ENCODE data around the gene TRPM5.
"Not testable (repeated sequence)": the region's sequence is repeated elsewhere in the genome, so short reads cannot be mapped to it uniquely, and the experiment has no call there.

Gene TRPM5

DNA sequence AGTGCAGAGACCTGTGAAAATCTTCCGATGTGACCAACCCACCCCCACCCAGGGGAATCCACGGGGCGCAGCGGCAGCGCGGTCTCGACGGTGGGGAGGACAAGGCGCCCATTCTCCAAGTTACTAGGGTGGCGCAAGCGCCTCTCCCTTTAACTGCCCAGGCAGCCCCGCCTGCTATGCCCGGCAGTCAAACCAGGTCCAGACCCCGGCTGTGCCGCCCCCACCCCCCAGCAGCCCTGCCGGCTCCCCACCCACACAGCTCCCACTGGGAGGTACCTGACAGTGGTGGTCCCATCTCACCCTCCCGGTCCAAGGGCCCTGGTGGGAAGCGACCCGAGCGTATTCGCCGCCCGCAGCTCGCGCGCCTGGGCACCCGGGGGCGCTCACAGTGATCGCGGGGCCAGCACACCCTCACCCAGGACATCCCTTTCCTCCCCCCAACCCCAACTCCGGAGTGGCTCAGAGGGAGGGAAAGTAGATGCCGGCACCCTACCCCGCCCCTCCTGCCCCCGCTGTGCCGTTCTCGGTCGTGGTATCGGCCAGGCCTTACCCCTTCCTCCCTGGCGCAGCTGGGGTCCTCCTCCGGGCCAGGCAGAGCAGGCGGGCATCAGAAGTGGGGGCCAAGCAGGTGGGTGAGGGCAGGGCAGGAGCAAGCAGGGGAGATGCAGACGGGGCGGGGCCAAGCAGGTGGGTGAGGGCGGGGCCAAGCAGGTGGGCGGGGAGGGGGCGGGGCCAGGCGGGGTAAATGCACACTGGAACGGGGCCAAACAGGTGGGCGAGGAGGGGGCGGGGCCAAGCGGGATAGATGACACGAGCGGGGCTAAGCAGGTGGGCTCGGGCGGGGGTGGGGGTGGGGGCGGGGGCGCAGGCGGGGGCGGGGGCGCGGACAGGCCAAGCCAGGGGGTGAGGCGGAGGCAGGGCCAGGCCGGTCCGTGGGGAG is at the start of gene TRPM5:
Gene TRPM5, minus strand, starts transcription at position 634 of the 940 bp plus-strand sequence. CDS start 21,478 bp downstream, outside the sequence.
- in situ Hi-C loops (cut with MboI; ENCODE audit: low sequenced_read_pairs), result no loop called here

GRCh38 chr11:2489083-2489482 is 44.8 kb upstream of the TRPM5 start:
- in situ Hi-C loops (cut with MboI; ENCODE audit: low sequenced_read_pairs), result no loop called here

GRCh38 chr11:2488004-2488403 is 43.7 kb upstream of the TRPM5 start:
- in situ Hi-C loops (cut with MboI; ENCODE audit: low sequenced_read_pairs), result no loop called here

- in situ Hi-C loops (cut with MboI; ENCODE audit: low sequenced_read_pairs), result no loop called here
Observed at GRCh38 chr11:2484576-2485125, 40.3 kb upstream of the TRPM5 start.

DNA sequence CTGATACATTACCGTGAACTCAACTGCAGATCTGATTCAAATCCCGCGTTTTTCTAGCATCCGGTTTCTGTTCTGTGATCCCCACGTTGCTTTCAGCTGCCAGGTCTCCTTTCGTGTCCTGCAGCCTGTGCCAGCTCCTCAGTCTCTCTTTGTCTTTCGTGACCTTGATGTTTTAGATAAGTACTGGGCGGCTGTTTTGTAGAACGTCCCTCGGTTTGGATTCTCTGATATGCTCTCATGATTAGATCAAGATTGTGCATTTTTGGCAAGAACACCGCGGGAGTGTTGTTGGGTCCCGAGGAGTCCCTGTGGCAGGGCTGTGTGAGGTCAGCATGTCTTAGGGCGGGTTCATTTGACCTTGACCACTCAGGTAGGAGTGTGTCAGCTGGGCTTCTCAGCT is 39.1 kb upstream of the TRPM5 start:
- in situ Hi-C loops (cut with MboI; ENCODE audit: low sequenced_read_pairs), result no loop called here

DNA sequence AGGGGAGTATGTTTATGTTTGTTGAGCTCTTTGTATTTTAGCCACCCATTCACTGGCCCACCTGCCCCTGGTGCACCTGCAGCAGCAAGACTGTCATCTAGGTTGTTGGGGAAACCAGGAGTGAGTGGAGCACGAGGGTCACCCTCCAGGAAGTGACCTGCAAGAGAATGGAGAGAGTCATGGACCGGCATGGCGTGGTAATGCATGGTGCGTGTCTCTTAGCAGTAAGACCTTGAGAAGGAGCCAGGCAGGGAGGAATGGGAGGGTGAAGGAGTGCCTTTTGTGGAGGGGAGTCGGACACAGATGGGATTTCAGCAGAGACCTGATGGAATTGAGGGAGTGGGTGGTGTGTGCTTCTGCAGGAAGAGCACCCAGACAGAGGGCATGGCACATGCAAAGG is 38.4 kb upstream of the TRPM5 start:
- in situ Hi-C loops (cut with MboI; ENCODE audit: low sequenced_read_pairs), result no loop called here

GRCh38 chr11:2482204-2482603 is 37.9 kb upstream of the TRPM5 start:
- in situ Hi-C loops (cut with MboI; ENCODE audit: low sequenced_read_pairs), result no loop called here

- in situ Hi-C loops (cut with MboI; ENCODE audit: low sequenced_read_pairs), result no loop called here
Observed at GRCh38 chr11:2481253-2481652, 36.9 kb upstream of the TRPM5 start.

DNA sequence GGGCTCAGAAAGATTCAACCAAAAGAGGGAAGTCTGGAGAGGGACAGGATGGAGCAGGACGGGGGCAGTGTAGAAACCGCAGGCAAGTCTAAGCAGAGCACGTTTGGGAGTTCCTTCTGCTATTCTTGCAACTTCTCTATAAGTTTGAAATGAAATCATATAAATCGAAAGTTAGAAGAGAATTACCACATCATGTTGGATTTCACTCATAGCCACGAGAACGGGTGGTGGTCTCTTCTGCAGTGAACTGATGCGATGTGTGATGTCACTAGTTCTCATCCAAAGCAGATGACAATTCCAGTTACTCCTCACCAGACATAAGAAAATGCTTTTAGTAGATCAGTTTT is 36.5 kb upstream of the TRPM5 start:
- in situ Hi-C loops (cut with MboI; ENCODE audit: low sequenced_read_pairs), result no loop called here

DNA sequence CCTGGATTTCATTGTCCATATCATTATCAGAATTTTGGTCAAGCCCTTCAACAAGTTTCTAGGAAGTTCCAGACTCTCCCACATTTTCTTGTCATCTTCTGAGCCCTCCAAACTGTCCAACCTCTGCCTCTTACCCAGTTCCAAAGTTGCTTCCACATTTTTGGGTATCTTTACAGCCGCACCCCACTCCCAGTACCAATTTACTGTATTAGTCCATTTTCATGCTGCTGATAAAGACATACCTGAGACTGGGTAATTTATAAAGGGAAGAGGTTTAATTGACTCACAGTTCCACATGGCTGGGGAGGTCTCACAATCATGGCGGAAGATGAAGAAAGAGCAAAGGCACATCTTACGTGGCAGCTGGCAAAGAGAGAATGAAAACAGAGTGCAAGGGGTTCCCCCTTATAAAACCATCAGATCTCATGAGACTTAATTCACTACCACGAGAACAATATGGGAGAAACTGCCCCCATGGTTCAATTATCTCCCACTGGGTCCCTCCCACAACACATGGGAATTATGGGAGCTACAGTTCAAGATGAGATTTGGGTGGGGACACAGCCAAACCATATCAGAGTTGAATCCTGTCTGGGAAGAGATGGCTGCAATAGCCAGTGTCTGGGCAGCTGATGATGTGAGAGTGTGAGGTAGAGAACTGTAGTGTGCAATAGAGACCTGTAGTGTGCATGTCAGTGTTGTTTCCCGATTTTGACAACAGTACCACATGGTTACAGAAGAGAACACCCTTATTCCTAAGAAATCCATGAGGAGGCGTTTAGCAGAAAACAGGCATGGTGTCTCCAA is 36.0 kb upstream of the TRPM5 start:
- in situ Hi-C loops (cut with MboI; ENCODE audit: low sequenced_read_pairs), result not testable (repeated sequence)

- in situ Hi-C loops (cut with MboI; ENCODE audit: low sequenced_read_pairs), result no loop called here
Observed at GRCh38 chr11:2477936-2478335, 33.6 kb upstream of the TRPM5 start.

DNA sequence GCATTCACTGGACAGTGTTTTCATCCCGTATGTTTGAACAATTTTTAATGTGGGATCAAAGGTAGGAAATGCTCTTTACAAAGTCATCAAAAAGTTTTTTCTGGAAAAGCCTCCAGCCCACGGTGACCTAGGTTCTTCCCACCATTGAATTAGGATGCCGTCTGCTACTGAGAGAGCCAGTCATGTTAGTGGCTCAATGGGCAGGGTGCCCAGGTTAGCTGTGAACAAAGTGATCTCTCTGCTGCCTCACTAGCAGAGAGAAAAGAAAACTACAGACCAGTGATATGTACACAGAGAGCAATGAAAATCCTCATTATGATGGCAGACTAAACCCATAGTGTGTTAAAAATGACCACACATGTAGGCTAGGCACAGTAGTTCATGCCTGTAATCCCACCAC is 32.9 kb upstream of the TRPM5 start:
- in situ Hi-C loops (cut with MboI; ENCODE audit: low sequenced_read_pairs), result no loop called here

DNA sequence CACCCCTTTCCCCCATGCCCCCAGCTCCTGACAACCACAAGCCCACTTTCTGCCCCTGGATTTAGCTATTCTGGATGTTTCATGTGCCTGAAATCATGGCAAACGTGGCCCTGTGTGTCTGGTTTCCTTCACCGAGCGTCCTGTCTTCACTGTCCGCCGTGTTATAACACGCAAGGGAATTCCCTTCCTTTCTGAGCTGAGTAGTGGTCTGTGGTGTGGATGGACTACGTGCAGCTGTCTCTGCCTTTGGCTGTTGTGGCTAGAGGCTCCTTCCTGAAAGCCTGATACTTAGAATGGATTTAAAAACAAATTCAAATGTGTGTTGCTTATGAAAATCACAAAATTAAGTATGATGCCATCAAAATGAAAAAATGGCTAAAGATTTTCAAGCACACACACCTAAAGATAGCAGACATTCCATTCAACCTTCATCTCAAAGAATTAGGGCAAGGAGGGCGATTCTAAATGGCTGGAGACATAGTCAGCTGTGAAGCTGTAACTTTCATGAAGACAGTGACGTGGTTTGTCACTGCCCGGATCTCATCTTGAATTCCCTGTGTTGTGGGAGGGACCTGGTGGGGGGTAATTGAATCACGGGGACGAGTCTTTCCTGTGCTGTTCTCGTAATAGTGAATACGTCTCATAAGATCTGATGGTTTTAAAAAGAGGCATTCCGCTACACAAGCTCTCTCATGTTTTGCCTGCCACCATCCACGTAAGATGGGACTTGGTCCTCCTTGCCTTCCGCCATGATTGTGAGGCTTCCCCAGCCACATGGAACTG is 31.0 kb upstream of the TRPM5 start:
- in situ Hi-C loops (cut with MboI; ENCODE audit: low sequenced_read_pairs), result no loop called here

DNA sequence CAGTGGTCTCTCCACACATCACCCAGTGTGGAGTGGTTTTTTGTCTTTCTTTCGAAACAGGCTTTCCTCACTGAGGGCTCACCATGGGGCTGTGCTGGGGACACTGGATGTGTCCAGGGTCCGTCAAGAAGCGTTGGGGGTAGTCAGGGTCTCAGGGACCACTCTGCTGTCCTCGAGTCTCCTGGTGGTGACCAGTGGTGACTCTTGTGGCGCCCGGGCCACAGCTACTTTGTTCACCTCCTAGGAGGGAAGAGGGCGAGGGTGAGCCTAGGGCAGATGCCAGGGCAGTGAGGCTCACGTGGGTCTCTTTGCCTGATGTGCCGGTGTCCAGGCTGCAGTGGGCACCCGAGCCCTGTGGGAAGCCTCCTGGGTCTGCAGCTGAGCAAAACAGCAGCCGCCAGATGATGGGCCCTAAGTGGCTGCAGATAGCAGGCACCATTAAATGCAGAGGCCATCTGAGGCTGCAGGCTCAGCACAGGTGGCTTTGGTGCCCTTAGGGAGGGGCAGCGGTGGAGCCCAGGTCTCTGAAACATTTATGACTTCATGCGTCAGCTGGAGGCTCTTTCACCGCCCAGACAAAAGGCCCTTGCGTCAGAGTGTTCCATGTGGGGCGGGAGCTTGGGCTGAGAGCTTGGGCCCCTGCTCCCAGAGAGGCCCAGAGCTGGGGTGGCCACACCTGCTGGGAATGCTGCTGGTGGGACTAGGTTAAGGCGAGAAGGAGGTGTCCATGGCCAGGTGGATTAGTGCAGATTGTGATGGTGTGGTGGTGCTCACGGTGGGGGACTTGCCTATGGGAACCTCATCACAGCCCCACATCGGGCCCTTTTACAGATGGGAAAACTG is 30.0 kb upstream of the TRPM5 start:
- in situ Hi-C loops (cut with MboI; ENCODE audit: low sequenced_read_pairs), result no loop called here

GRCh38 chr11:2473361-2474058 is 29.2 kb upstream of the TRPM5 start:
- in situ Hi-C loops (cut with MboI; ENCODE audit: low sequenced_read_pairs), result no loop called here

DNA sequence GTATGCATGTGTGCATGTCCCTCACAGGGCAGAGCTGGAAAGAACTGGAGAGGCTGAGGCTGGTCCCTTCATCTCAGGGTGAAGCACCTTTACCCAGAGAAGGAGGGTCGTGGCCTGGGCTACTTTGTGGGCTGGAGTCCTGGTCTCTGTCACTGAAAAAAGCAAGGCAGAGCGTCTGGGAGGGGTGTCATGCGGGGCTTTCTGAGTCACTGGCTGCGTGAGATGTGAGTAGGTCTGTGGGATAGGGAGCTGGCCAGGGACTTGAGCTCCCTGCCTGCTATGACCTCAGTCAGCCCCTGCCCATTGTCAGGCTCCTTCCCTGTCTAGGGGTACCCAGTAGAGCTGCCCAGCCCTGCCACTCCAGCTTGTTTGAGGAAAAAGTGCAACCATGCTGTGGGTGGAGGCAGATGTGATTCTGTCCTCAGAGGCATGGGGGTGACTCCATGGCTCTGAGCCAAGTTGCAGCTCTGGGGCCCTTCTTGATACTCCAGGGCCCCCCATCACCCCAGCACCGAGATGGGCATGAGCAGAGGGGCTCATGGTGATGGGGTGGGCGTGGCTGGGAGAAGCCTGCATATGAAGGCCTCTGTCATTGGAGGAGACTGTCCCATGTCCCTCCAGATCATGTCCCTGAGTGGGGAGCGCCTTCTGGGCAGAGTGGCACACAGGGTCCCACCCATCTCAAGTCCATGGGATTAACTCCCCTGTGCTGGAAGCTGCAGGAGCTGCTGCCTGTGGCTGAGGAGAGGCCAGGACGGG is 28.3 kb upstream of the TRPM5 start:
- in situ Hi-C loops (cut with MboI; ENCODE audit: low sequenced_read_pairs), result no loop called here

- in situ Hi-C loops (cut with MboI; ENCODE audit: low sequenced_read_pairs), result no loop called here
Observed at GRCh38 chr11:2471804-2472096, 27.4 kb upstream of the TRPM5 start.

DNA sequence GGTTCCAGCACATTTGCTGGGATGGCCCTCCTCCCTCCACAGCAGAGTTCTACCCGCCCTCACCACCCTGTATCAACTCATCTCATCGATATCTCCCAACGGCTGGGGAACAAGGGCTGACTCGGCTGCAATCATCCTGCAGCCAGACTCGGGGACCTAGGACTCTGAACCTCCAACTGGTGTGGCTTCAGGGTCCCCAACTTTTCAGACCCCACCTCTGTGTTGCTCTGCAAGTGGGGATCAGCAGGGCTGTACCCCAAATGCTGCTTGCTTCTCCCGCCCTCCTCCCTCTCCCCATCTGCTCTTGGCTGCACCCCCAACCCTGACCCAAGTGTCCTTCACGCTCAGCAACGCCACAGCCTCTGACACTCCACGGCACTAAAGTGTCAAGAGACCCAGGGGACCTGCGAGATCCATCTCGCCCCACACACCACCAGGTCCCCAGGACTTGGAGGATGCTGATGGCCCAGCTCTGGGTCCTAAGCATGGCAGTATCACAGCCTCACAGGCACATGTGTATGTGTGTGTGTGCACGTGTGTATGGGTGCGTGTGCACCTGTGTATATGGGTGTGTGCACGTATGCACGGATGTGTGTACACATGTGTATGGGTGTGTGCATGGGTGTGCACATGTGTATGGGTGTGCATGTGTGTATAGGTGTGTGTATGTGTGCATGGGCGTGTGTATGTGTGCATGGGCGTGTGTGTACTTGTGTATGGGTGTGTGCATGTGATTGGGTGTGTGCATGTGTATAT is 26.9 kb upstream of the TRPM5 start:
- in situ Hi-C loops (cut with MboI; ENCODE audit: low sequenced_read_pairs), result no loop called here

Data from HL-60/S4 (cell line).